ENCODE data around the gene OXCT1.

DNA sequence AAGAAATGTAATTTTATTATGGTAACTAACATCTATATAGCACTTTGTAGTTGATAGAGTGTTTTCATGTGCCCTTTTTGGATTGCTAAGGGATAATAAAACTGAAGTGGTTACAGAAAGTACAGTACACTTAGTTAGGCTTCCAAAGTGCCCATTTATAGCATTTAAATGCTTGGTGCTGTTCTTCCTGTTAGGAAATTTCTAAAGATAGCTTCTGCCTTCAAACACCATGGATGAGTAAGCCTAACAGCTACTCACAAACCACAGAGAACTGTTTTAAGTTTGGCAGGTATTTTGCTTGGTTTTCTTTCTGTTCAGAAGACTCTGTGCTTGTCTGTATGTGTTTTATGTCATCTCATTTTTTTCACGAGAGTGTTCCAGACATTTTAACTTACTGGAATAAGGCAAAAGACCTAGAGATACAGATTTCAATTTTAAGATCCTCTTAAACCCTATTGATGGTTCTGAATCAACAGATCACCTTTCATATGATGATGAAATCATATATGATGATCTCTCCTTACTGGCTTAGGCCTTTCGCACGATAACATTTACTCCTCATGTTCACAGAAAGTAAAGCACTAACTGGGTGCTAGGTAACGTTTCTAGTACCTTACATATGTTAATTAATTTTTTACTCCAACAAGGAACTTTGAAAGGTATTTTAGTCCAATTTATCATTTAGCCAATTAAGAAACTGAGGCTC is 38.3 kb upstream of the OXCT1 start:
- no peak for TF ChIP-seq SP2 (IDR thresholded peaks at IDR 0.05; ENCODE audit: extremely low read depth, low read depth, low read length, poor library complexity, severe bottlenecking)
- TF ChIP-seq, protein P1, sequence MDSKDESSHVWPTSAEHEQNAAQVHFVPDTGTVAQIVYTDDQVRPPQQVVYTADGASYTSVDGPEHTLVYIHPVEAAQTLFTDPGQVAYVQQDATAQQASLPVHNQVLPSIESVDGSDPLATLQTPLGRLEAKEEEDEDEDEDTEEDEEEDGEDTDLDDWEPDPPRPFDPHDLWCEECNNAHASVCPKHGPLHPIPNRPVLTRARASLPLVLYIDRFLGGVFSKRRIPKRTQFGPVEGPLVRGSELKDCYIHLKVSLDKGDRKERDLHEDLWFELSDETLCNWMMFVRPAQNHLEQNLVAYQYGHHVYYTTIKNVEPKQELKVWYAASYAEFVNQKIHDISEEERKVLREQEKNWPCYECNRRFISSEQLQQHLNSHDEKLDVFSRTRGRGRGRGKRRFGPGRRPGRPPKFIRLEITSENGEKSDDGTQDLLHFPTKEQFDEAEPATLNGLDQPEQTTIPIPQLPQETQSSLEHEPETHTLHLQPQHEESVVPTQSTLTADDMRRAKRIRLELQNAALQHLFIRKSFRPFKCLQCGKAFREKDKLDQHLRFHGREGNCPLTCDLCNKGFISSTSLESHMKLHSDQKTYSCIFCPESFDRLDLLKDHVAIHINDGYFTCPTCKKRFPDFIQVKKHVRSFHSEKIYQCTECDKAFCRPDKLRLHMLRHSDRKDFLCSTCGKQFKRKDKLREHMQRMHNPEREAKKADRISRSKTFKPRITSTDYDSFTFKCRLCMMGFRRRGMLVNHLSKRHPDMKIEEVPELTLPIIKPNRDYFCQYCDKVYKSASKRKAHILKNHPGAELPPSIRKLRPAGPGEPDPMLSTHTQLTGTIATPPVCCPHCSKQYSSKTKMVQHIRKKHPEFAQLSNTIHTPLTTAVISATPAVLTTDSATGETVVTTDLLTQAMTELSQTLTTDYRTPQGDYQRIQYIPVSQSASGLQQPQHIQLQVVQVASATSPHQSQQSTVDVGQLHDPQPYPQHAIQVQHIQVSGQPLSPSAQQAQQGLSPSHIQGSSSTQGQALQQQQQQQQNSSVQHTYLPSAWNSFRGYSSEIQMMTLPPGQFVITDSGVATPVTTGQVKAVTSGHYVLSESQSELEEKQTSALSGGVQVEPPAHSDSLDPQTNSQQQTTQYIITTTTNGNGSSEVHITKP (IDR thresholded peaks at IDR 0.05; ENCODE audit: partially characterized antibody): no peak
- TF ChIP-seq, protein P2, sequence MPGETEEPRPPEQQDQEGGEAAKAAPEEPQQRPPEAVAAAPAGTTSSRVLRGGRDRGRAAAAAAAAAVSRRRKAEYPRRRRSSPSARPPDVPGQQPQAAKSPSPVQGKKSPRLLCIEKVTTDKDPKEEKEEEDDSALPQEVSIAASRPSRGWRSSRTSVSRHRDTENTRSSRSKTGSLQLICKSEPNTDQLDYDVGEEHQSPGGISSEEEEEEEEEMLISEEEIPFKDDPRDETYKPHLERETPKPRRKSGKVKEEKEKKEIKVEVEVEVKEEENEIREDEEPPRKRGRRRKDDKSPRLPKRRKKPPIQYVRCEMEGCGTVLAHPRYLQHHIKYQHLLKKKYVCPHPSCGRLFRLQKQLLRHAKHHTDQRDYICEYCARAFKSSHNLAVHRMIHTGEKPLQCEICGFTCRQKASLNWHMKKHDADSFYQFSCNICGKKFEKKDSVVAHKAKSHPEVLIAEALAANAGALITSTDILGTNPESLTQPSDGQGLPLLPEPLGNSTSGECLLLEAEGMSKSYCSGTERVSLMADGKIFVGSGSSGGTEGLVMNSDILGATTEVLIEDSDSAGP (CRISPR knock-in tag; IDR thresholded peaks at IDR 0.05): no peak
- TF ChIP-seq, protein P3, sequence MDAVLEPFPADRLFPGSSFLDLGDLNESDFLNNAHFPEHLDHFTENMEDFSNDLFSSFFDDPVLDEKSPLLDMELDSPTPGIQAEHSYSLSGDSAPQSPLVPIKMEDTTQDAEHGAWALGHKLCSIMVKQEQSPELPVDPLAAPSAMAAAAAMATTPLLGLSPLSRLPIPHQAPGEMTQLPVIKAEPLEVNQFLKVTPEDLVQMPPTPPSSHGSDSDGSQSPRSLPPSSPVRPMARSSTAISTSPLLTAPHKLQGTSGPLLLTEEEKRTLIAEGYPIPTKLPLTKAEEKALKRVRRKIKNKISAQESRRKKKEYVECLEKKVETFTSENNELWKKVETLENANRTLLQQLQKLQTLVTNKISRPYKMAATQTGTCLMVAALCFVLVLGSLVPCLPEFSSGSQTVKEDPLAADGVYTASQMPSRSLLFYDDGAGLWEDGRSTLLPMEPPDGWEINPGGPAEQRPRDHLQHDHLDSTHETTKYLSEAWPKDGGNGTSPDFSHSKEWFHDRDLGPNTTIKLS (IDR thresholded peaks at IDR 0.05; ENCODE audit: borderline replicate concordance, low read depth): no peak
- TF ChIP-seq TOE1 (IDR thresholded peaks at IDR 0.05; ENCODE audit: borderline replicate concordance): no peak
- no peak for TF ChIP-seq TOE1 (CRISPR knock-in tag; IDR thresholded peaks at IDR 0.05; ENCODE audit: borderline replicate concordance, low read depth)
- no peak for TF ChIP-seq MXI1 (IDR thresholded peaks at IDR 0.05; ENCODE audit: low read depth, low read length)
- TF ChIP-seq RNF2 (IDR thresholded peaks at IDR 0.05): no peak

Measured in K562 (cell line).